OCI-LY1 (cell line): ENCODE data around the gene MTERF4.

ENCODE experiments used
- H2AFZ ChIP-seq: fragments of 200-600 bp; sonication (generic), shearing (Covaris generic); 2 replicates; pipeline ENCODE4 v1.6.0; 2014; ENCODE audit warnings: antibody characterized with exemption, mild to moderate bottlenecking, low read length
- H3F3A ChIP-seq: fragments of 200-600 bp; sonication (generic), shearing (Covaris generic); 2 replicates; pipeline ENCODE4 v1.6.0; 2014; ENCODE audit warnings: mild to moderate bottlenecking, antibody characterized with exemption, low read length, moderate library complexity; ENCODE audit not compliant: insufficient read depth
- H3K27ac ChIP-seq: fragments of 200-600 bp; sonication (generic); 2 replicates; pipeline ENCODE4 v1.5.1; 2014; ENCODE audit warnings: low read length, mixed run types, mild to moderate bottlenecking, low read depth; ENCODE audit not compliant: poor library complexity, severe bottlenecking
- H3K27me3 ChIP-seq: fragments of 200-600 bp; sonication (generic); 2 replicates; pipeline ENCODE4 v1.6.0; 2014; ENCODE audit warnings: antibody characterized with exemption, mild to moderate bottlenecking, low read length, moderate library complexity; ENCODE audit not compliant: insufficient read depth
- H3K36me3 ChIP-seq: fragments of 200-600 bp; sonication (generic); 2 replicates; pipeline ENCODE4 v1.6.1; 2014; ENCODE audit warnings: mild to moderate bottlenecking, antibody characterized with exemption, low read length, moderate library complexity, mixed read lengths; ENCODE audit not compliant: insufficient read depth
- H3K4me1 ChIP-seq: fragments of 200-600 bp; sonication (generic); 2 replicates; pipeline ENCODE4 v1.5.1; 2014; ENCODE audit warnings: mild to moderate bottlenecking, low read length, moderate library complexity; ENCODE audit not compliant: insufficient read depth, severe bottlenecking
- H3K4me2 ChIP-seq: fragments of 200-600 bp; sonication (generic), shearing (Covaris generic); 2 replicates; pipeline ENCODE4 v1.6.1; 2014; ENCODE audit warnings: low read length
- H3K4me3 ChIP-seq: fragments of 200-600 bp; sonication (generic); 2 replicates; pipeline ENCODE4 v1.5.1; 2014; ENCODE audit warnings: low read length, low read depth, mild to moderate bottlenecking, mixed read lengths; ENCODE audit not compliant: poor library complexity, severe bottlenecking
- H3K79me2 ChIP-seq: fragments of 200-600 bp; shearing (Covaris generic); 2 replicates; pipeline ENCODE4 v1.6.1; 2016; ENCODE audit warnings: mixed run types, low read length, mixed read lengths; ENCODE audit not compliant: insufficient read depth
- H3K9ac ChIP-seq: fragments of 200-600 bp; sonication (generic), shearing (Covaris generic); 2 replicates; pipeline ENCODE4 v1.6.1; 2014; ENCODE audit warnings: mild to moderate bottlenecking, low read length, mixed read lengths
- H3K9me2 ChIP-seq: fragments of 200-600 bp; sonication (generic), shearing (Covaris generic); 2 replicates; pipeline ENCODE4 v1.6.1; 2014; ENCODE audit warnings: low read depth, mild to moderate bottlenecking, low read length, mixed read lengths
- H3K9me3 ChIP-seq: fragments of 200-600 bp; shearing (Covaris generic); 2 replicates; pipeline ENCODE4 v1.6.1; 2014; ENCODE audit warnings: low read length, mixed read lengths
- H4K20me1 ChIP-seq: fragments of 200-600 bp; sonication (generic), shearing (Covaris generic); 2 replicates; pipeline ENCODE4 v1.6.0; 2016; ENCODE audit warnings: mild to moderate bottlenecking, low read length; ENCODE audit not compliant: insufficient read depth
- CTCF ChIP-seq: fragments of 200-600 bp; sonication (generic), shearing (Covaris generic); IDR thresholded peaks from 2 replicates; pipeline ENCODE4 v1.5.1; 2017; ENCODE audit warnings: mild to moderate bottlenecking, antibody characterized with exemption, low read length, moderate library complexity, mixed read lengths
- EZH2 ChIP-seq: fragments of 200-600 bp; sonication (generic), shearing (Covaris generic); IDR thresholded peaks from 2 replicates; pipeline ENCODE4 v1.8.0; 2017; ENCODE audit warnings: borderline replicate concordance, mixed run types, mild to moderate bottlenecking, antibody characterized with exemption, low read length, moderate library complexity, mixed read lengths

MTERF4 gene

DNA sequence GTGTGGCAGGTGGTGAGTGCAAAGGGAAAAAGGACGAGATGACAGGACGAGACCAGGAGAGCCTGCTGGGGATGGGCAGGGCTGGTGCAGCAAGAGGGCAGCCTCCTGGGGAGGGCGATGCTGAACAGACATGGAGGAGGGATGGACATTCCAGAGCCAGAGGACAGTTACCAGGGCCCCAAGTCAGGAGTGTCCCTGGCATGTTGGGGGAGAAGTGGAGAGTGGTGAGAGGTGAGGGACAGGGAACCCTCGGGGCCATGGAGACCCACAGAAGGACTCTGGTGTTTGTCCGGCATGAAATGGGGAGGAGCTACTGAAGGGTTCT is 19.0 kb downstream of the MTERF4 start:
- H3K9ac ChIP-seq, result no peak overlapping the region
- no peaks in the 10 kb centered on the region for H3K79me2 ChIP-seq
- H3K4me2 ChIP-seq, result no peak overlapping the region
- peaks cover 21% of the 10 kb centered on the region for H3K36me3 ChIP-seq
- H3K9me2 ChIP-seq, result no peaks in the 10 kb centered on the region
- no peaks in the 10 kb centered on the region for H4K20me1 ChIP-seq
- no peak overlapping the region for H2AFZ ChIP-seq
- no peak overlapping the region for H3K27ac ChIP-seq
- peaks cover 8% of the 10 kb centered on the region; the same call in 1 of the 2 replicates for H3K27me3 ChIP-seq
- no peaks in the 10 kb centered on the region for H3K9me3 ChIP-seq
- H3K4me1 ChIP-seq, result no peaks in the 10 kb centered on the region
- no peak overlapping the region for H3K4me3 ChIP-seq
- no peaks in the 10 kb centered on the region for H3F3A ChIP-seq
- TF ChIP-seq EZH2 (no peak), CTCF (no peak)

GRCh38 chr2:241082341-241083090 is 19.6 kb downstream of the MTERF4 start:
- Histone ChIP-seq H3K27ac (no peak overlapping the region), H3K4me1 (no peaks in the 10 kb centered on the region), H3F3A (no peaks in the 10 kb centered on the region), H3K36me3 (peaks cover 16% of the 10 kb centered on the region), H2AFZ (no peak overlapping the region), H3K9me2 (no peaks in the 10 kb centered on the region), H3K4me3 (no peak overlapping the region), H4K20me1 (no peaks in the 10 kb centered on the region), H3K4me2 (no peak overlapping the region), H3K27me3 (peaks cover 8% of the 10 kb centered on the region; the same call in 1 of the 2 replicates), H3K9me3 (no peaks in the 10 kb centered on the region), H3K9ac (no peak overlapping the region), H3K79me2 (no peaks in the 10 kb centered on the region)
- no peak for TF ChIP-seq EZH2
- no peak for TF ChIP-seq CTCF

GRCh38 chr2:241081643-241082340 is 20.3 kb downstream of the MTERF4 start:
- H3K4me3 ChIP-seq, result no peak overlapping the region
- H3K79me2 ChIP-seq, result no peaks in the 10 kb centered on the region
- H3K4me2 ChIP-seq, result no peak overlapping the region
- no peaks in the 10 kb centered on the region for H3K9me2 ChIP-seq
- no peak overlapping the region for H3K27ac ChIP-seq
- H3K4me1 ChIP-seq, result no peaks in the 10 kb centered on the region
- H3K9ac ChIP-seq, result no peak overlapping the region
- H2AFZ ChIP-seq, result no peak overlapping the region
- H3K27me3 ChIP-seq, result peaks cover 8% of the 10 kb centered on the region; the same call in 1 of the 2 replicates
- peaks cover 9% of the 10 kb centered on the region for H3K36me3 ChIP-seq
- H3F3A ChIP-seq, result no peaks in the 10 kb centered on the region
- no peak for TF ChIP-seq EZH2
- no peak for TF ChIP-seq CTCF
- no peaks in the 10 kb centered on the region for H3K9me3 ChIP-seq
- H4K20me1 ChIP-seq, result no peaks in the 10 kb centered on the region
